GM19035 (cell line): Measurements from ENCODE around the gene TMEM151B.

Experiments used
- ATAC-seq: cut with Tn5 transposase; IDR thresholded peaks from one replicate; pipeline ENCODE4 v1.9.1; 2021; ENCODE audit not compliant: unreplicated experiment

The TMEM151B gene

DNA sequence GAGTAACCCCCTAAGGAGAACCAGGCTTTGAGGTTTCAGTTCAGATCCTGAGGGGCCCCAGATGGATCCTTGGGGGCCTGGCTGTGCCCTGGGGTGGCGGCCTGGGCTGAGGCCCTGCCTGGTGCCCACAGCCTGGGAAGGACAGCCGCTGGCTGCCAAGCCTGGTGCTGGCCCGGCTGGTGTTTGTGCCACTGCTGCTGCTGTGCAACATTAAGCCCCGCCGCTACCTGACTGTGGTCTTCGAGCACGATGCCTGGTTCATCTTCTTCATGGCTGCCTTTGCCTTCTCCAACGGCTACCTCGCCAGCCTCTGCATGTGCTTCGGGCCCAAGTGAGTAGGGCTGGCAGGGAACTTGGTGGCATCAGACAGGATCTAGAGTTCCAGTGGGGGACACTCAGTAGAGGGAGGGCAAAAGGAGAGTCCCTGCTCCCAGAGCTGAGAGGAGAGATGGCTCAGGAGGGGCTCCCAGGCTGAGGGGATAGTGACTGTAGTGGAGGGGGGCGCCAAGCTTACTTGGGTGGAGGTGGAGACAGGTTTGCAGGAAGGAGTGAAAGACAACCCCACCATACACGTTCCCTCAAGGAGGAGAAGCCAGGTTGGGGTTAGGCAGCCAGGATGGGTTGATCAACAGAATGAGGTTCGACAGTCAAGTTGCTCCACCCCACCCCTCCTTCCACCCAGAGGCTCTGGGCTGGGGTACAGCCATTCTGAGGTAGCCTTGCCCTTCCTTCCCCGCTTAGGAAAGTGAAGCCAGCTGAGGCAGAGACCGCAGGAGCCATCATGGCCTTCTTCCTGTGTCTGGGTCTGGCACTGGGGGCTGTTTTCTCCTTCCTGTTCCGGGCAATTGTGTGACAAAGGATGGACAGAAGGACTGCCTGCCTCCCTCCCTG lies 37.3 kb upstream of the TMEM151B start:
- no peak for ATAC-seq

DNA sequence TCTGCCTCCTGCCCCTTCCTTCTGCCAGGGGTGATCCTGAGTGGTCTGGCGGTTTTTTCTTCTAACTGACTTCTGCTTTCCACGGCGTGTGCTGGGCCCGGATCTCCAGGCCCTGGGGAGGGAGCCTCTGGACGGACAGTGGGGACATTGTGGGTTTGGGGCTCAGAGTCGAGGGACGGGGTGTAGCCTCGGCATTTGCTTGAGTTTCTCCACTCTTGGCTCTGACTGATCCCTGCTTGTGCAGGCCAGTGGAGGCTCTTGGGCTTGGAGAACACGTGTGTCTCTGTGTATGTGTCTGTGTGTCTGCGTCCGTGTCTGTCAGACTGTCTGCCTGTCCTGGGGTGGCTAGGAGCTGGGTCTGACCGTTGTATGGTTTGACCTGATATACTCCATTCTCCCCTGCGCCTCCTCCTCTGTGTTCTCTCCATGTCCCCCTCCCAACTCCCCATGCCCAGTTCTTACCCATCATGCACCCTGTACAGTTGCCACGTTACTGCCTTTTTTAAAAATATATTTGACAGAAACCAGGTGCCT lies 36.6 kb upstream of the TMEM151B start:
- ATAC-seq, result no peak

DNA sequence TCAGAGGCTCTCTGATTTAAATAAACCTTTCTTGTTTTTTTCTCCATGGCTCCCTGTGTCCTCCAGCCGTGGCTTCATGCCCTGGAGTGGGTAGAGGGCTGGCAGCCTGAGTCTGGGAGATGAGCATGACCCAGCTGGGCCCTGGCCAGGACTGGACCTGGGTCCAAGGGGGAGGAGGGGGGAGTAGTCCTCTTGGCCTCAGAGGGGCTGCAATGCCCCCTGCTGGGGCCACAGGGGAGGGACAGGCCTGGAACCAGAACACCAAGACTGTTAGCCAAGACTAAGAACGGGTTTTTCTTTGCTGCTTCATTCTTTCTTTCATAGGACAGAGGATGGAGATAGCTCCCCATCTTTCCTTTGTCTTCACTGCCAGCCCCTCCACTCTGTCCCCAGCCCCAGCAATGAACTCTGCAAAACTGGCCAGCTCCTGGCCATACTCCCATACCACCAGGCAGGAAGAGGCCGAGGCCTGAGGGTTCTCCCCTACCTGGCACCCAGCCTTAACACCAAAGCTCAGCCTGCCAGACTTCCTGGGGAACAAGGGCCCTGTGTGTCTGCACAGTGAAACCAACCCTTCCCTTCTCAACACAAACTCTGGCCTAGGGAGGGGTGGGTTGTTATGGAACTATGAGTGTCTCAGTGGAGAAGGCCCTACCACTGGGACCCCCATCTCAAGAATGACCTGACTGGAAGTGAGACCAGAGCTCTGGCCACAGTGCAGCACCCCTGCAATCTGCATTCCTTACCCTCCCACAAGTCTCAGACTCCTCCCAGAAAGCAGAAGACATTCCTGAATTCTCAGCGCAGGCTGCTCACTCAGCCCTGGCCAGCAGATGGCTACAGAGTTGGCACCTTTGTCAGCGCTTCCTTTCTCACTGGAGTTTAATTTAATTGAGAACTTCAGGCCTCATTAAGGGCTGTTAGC lies 35.9 kb upstream of the TMEM151B start:
- no peak for ATAC-seq

DNA sequence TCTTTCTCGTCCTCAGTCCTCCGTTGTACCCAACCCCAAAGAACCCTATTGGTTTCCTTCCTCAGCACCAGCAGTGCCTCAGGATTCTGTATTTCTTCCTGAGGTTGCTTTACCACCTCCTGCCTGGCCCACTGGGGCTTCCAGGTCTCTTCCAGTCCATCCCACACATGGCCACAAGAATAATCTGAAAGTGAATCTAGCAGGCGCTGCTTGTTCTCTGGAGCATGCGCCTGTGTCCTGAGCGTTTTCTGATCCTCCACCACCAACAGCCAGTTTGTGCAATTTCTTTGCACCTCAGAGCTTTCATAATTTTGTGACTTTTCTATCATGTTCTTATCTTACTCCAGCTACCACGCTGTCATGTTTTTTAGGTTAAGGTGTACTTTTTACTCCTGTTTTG lies 35.0 kb upstream of the TMEM151B start:
- ATAC-seq, result no peak

DNA sequence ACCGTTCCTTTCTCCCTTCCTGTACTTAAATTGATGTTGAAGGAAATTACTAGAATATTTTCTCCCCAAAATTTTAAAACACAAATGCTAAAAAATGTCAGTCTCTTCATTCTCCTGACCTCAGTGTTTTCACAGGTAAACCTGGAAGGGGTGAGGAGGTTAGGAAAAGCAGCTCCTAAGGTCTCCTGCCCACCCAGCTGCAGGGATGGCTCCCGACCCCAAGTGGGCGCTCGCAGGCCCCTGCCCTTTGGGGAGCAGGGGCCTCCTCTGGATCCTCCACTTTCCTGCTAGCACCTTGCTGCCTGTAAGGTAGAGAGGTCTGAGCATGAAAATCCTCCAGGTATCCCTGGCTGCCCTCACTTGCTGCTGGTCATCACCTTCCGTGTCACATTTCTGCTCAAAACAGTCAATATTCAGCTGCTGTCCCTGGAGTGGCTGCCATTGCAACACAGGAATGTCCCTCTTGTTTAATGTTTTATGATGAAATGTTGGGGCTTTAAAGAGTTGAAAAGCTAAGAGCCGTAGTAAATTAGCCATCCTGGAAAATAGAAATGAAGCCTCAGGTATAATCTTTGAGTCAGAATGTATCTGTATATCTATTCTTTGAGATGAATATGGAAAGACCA lies 34.2 kb upstream of the TMEM151B start:
- no peak for ATAC-seq

DNA sequence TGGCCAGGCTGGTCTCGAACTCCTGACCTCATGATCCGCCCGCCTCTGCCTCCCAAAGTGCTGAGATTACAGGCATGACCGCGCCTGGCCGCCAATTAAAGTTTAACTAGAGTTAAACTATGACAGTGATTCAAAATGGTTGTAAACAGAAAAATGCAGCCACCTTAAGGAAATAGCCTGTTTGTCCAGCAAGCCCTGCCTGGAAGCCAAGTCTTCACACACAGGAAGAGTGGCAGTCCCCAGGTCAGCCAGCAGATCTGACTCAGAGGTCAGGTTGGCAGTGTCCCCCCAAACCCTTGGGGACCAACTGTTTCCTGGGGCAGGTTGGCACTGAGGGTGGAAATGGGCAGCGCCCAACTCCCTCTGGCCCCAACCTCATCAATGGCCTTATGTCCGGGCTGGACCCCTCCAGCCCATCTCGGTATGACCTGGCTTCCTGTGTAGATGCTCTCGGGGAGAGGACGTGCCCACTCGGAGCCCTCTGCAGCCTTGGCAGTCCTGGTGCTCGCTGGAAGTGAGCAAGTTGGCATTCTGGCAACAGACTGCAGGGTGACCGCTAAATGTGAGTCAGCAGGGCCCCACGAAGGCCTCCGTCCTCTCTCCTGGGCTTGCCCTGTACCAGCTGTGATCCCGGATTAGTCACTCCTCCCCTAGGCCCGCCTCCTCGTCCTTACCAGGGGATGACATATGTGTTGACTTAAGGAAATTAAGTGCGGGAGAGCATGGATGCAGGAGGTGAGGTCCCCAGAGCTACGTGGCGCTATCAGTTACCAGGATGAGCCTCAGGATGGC lies 33.0 kb upstream of the TMEM151B start:
- peak; percentile 47 for ATAC-seq

DNA sequence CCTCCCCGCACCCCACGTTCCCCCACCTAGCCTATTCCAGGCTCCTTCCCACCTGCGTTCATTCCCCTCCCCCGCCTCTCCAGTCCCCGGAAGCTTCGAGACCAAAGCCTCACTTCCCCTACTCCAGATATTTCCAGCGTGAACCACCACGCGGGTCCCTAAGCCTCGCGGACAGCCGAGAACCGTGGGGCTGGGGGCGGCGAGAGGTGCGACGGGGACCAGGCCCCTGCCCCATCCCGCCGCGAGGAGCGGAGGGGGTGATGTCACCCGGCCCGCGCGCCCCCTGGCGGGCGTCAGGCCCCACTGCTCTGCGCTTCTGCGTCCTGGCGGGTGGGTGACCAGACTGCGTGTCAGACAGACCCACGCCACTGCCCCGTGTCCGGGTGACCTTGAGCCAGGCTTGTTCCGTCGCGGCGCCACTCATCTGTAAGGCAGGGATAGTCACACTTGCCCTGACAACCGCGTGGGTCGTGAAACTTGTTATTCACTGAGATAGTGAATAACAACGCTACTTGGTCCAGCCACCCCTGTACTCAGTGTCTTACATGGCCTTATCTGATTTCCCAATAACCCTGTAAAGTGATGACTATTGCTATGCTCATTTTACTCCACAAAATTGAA lies 32.3 kb upstream of the TMEM151B start:
- ATAC-seq, result peak; percentile 86

DNA sequence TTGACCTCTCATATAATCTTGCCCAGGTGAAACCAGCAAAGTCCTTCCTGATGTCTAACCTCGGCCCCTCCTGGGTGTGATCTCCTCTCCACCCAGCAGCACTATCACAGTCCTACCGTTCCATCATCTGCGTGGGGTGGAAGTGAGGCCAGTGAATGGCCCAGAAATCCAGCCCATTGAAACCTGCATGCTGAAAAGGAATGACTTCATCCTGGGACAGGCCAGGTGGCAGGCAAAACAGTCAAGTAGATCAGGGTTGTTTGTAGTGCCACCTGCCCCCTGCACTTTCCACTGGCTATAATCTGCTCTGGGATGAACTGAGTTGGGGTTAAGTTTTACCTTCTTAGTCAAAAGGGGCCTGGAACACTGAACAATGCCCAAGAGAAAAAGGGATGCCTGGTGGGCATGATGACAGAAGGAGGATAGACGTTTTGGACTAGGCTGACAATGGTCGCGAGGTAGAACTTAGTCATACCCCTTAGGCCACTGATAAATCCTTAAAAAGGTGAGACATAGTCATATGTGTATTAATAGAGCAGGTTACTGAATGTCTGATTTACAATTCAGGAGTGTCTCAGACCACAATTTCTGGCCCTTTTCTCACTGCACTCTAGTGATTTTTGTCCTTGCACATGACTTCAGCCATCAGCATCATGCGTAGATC lies 31.4 kb upstream of the TMEM151B start:
- ATAC-seq, result no peak

DNA sequence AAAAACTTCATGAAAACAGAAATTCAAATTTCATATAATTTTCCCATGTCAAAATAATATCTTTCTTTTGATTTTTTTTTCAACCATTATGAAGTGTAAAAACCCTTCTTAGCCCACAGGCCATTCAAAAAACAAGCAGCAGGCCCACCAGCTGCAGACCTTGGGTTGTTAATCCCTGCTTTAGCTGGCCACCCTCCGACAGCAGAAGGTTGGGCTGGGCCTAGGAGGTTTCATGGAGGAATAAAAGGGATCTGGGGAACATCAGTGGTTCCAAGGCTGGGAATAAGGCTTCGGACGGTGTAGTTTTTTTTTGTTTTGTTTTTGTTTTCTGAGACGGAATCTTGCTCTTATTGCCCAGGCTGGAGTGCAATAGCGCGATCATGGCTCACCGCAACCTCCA lies 26.9 kb upstream of the TMEM151B start:
- ATAC-seq, result no peak

DNA sequence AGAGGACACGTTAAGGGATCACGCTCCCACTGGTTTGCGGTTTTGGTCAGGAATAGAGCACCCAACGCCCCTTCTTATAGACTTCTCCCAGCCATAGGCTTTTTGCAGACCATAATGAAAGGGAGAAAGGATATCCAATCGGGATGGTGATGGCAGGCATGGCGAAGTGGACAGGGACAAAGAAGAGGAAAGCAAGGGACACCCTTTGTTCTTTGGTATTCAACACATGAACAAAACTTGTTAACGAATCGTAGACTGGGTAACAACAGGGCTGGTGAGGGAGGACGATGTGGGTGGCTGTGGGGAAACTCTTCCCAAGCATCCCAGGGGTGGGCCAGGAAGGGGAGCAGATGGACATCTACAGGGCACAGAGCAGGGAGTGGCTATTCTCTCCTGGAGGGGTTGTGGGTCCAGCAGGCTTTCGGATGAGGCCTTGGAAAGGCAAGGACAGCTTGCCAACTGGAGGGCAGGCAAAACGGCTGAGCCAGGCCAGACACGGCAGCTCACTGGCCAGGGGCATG lies 24.8 kb upstream of the TMEM151B start:
- ATAC-seq, result no peak

DNA sequence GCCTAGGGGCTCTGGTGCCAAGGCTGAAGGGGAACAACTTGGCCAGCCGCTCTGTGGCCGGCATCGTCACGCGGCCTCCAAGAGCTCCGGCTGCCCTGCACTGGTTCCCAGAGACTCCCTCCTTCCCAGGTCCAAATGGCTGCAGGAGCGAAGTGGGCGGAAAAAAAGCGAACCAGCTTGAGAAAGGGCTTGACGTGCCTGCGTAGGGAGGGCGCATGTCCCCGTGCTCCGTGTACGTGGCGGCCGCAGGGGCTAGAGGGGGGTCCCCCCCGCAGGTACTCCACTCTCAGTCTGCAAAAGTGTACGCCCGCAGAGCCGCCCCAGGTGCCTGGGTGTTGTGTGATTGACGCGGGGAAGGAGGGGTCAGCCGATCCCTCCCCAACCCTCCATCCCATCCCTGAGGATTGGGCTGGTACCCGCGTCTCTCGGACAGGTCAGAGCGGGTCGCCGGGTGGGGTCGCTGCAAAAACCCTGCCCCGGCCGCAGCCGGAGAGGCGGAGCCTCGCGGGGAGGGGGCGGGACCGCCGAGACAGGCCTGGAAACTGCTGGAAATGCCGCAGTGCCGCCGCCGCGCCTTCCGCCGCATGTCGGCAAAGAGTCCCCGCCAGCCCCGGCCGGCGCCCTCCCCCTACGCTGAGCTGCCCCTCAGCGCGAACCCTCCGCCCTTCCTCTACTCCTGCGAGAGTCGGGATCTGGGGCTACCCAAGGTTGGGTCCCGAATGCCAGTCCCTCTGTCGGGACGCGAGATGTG lies 24.2 kb upstream of the TMEM151B start:
- peak; percentile 57 for ATAC-seq

DNA sequence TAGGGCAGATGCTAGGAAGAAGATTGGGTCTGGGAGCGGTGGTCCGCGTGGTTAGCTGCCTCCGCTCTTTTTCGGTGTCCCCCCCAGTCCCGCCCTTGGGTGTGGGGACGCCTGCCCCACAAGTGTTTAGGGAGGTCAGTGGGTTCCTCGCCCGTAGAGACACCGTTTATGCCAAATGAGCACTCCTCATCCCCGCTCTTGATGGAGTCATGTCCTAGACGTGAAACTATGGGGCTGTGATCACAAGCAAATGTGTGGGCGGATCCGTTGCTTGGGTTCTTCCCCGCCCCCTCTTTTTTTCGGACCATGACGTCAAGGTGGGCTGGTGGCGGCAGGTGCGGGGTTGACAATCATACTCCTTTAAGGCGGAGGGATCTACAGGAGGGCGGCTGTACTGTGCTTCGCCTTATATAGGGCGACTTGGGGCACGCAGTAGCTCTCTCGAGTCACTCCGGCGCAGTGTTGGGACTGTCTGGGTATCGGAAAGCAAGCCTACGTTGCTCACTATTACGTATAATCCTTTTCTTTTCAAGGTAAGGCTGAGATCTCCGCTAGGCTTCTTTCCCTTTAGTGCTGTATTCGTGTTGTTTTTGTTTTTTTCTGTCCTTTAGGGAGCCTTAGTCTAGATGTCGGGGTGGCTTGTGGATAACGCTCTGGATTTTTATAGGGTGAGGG lies 23.4 kb upstream of the TMEM151B start, which contains the start of gene HSP90AB1:
TSS of gene HSP90AB1 (plus strand) at position 439 of the 675 bp plus-strand sequence. CDS start 1,529 bp downstream, outside the sequence.
- ATAC-seq, result peak; percentile 71

DNA sequence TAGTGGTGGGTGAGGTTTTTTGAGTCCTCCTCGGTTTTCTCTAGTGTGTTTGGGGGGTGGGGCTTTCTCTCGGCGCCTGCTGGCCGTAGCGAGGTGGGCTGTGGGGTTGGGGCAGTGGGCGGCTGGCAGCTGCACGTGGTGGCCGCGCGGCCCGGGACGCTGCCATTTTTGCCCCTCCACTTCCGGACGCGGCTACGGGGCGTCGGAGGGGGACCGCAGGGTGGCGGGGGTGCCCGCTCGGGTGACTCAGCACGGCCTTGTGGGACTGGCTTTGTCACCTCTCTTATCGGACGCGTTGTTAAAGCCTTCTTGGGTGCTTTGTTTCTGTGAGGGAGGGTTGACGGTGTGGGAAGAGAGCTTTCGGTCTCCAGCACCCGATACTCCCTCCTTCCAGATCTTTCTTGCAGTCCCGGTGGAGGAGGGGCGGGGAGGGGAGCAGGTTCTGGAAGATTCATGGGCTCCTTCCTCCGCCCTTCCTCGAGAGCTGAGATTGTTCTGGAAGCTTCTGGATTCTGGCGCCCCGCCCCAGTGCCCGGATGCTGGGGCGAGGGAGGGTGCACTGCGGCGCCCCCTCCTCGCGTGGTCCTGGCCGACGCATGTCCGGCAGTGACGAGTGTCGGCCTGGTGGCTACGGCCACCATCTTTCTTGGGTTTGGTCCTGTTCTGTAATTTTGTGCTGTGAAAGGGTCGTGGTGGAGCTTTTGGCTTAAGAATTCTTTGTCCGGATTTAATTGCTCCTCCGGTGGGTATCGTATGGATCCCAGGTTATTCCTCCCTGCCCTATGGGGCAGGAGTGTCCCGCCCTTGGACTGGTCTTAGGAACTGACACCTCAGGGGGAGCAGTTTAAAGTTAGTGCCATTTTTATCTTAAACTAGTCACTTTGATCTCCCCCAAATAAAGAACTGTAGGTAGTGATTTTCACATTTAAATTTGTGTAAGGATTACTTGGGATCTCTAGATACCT lies 22.6 kb upstream of the TMEM151B start:
- ATAC-seq, result peak; percentile 29

DNA sequence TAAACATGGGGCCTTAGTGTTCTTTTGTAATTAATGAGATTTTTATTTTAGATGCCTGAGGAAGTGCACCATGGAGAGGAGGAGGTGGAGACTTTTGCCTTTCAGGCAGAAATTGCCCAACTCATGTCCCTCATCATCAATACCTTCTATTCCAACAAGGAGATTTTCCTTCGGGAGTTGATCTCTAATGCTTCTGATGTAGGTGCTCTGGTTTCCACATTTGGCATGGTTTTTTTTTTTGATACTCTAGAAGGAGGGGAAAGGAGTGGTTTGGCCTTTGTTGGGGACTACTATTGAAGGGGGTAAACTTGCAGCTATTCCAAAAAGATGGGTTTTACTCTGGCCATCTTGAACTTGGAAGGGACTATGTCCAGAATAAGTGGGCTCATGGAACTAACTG lies 21.7 kb upstream of the TMEM151B start:
- ATAC-seq, result no peak

DNA sequence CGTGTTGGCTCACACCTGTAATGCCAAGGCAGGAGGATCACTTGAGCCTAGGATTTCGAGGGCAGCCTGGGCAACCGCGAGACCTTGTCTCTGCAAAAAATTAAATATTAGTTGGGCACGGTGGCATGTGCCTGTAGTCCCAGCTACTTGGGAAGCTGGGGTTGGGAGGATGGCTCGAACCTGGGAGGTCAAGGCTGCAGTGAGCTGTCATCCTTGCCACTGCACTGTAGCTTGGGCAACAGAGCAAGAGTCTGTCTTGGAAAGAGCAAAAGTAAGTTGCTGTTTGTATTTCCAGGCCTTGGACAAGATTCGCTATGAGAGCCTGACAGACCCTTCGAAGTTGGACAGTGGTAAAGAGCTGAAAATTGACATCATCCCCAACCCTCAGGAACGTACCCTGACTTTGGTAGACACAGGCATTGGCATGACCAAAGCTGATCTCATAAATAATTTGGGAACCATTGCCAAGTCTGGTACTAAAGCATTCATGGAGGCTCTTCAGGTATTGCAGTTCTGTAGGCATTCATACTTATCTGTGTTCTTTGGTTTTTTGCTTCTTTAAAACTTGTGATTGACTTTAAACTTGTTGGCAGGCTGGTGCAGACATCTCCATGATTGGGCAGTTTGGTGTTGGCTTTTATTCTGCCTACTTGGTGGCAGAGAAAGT lies 21.0 kb upstream of the TMEM151B start:
- no peak for ATAC-seq
